Measurements from ENCODE around the gene CCDC121.
A peak's percentile ranks its signal among the peaks of the same experiment; 100 is the strongest.
"Not testable (repeated sequence)": the region's sequence is repeated elsewhere in the genome, so short reads cannot be mapped to it uniquely, and the experiment has no call there.

CCDC121 gene

DNA sequence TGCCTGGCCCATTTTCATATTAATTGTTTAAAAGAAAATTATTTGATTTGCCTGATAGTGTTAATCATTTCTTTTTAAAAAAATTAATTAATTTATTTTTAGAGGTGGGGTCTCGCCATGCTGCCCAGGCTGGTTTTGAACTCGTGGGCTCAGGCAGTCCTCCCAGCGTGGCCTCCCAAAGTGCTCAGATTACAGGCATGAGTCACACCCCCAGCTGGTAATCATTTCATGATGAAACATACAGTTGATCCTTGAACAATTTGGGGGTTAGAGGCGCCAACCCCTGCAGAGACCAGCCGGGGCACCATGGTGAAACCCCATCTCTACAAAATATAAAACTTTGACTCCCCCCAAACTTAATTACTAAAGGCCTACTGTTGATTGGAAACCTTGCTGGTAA, 8.0 kb upstream of the CCDC121 start:
- DNase-seq (ENCODE audit: low spot score) = no peak

DNA sequence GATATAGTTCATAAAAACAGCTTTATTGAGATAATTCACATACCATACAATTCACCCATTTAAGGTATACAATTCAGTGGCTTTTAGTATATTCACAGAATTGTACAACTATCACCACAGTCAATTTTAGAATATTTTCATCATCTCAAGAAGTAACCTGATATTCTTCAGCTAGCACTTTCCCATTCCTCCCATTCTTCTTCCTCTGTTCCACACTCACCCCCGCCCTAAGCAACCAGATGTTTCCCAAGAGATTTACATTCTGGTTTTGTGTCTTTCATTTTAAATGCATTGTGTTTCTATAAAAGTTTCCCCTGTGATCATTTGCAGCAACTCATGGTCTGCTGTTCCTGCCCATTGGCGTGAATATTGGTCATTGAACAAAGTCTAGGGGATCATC, 5.5 kb upstream of the CCDC121 start:
- DNase-seq (ENCODE audit: low spot score) = no peak

DNA sequence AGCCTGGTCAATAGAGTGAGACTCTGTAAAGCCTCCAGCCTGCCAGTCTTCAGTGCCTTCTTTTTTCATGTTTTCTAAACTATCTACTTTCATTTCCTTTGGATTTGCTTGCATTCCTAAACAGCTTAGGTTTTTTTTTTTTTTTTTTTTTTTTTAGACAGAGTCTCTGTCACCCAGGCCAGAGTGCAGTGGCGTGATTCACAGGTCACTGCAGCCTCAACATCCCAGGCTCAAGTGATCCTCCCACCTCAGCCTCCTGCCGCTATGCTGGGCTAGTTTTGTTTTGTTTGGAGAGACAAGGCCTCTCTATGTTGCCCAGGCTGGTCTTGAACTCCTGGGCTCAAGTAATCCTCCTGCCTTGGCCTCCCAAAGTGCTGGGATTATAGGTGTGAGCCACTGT, 1.4 kb upstream of the CCDC121 start:
- not testable (repeated sequence) for DNase-seq (ENCODE audit: low spot score)

DNA sequence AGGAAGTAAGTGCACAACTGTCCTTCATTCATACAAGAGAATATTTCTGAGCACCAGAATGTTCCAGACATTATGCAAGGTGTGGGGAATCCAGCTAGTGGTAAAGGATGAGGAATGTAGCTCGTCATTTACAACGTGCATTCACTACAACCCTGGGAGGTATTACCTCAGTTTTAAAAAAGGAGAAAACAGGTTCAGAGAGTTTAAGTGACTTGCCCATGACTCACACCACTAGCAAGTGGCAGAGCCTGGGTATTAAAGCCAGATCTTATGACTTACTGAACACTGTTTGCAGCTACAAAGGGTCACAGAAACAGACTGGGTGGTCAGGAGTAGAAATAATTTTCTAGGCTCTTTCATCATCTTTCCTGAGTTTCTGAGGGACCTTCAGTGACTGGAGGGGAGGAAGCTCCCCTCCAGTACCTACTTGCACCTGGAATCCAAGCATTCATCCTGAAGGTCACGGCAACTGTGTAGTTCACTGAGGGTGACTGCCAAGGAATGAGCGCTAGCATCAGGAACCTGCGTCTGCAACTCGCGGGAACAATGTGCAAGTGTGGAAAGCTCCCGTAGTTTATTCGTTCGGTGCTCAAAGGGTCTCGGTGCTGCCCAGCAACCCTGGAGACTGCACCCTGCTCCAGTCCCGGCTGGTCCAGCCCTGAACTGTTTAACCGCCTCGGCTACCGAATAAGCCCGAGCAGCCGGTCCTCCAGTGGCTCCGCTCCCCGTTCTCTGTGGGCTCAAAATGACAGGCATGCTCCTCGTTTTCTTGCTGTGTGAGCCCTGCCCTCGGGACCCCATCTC, 647 bp downstream of the CCDC121 start:
- peak; percentile 12 for DNase-seq (ENCODE audit: low spot score)

DNA sequence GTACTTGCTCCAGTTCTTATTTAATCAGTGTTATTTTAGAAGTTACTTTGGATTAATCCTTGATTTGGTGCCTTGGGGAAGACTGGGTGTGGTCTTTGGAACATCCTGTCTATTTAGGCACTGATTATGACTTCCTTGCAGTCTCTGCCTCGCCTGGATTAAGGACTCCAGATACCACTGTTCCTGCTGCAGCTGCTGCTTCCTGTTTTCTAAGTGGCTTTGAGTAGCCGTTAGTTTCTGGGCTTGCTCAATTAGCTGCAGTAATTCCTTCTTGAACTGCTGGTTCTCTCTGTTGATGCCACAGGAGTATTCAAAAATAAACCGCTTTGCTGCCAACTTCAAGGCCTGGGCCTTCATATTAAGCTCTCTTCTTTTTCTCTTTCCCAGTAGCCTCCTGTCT, 1.9 kb downstream of the CCDC121 start:
- DNase-seq (ENCODE audit: low spot score) = not testable (repeated sequence)

DNA sequence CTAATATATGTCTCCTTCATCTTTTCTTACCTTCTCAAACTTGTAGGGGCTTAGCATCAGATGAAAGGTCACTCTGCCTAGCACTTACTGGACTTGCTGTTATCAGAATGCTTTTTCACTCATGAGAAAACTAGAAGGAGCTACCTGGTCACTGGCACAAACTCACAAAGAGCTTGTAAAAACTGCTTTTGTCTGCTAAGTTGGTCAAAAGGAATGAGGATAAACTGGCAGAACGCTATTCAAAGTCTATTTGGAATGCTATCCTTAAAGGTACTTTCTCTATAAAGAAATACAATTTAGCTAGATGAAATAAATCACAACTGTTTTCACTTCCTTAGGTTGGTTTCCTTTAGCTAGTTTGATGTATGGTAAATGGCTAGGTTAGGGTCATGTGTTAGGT, 2.5 kb downstream of the CCDC121 start:
- not testable (repeated sequence) for DNase-seq (ENCODE audit: low spot score)

DNA sequence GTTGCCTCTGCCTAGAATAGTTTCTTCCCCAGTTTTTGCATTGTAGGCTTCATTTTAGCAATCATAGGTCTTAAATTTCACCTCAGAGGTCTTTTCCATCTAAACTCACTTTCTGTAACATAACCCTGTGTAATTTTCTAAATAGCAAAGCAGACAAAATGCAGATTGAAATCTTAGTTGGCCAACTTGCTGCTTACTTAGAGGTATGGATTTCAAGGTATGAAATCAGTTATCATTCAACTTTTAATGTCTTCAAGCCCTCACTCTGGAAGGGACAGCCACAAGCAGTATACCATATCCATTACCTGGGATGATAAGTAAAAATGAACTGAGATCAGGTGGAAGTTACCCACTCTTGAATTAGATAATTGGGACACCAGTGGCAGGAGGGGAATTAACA, 3.9 kb downstream of the CCDC121 start:
- DNase-seq (ENCODE audit: low spot score) = no peak

DNA sequence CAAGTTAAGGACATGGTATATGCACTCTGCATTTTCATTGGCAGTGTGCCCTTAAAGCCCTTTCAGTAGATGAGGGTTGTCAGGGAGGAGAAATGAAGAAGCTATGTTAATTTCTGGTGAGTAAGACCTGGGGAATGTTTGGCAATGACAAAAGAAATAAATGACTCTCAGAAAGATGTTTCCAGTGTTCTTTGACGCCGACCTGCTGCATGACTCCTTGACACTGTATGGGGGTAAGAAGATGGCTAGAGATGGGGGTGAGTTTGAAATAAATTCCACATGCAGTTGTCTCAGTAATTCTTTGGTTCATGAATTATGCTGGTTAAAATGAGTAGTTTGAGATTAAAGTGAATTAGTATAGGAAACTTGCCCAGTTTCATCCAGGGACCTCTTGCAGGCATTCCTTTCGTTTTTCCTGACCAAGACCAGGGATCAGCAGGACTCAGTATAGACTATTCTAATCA, 5.9 kb downstream of the CCDC121 start:
- no peak for DNase-seq (ENCODE audit: low spot score)

DNA sequence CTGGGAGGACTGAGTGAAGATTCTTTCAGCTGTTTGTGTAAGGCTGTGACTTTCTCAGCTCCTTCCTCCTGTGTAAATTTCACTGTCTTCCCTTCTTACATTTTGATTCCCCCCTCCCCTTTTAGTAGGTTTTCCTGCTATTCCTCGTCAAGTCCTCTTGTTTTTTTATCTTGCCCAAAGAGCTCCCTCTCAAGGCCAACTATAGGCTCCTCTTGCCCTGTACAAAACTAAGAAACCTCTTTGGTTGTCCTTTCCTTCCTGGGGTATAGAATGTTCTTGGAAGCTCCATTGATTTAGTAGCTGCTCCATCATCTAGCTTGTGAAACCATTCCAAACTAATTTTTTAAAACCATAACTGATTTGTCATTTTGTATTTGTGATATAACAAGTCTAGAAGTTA, 7.3 kb downstream of the CCDC121 start:
- DNase-seq (ENCODE audit: low spot score) = no peak

DNA sequence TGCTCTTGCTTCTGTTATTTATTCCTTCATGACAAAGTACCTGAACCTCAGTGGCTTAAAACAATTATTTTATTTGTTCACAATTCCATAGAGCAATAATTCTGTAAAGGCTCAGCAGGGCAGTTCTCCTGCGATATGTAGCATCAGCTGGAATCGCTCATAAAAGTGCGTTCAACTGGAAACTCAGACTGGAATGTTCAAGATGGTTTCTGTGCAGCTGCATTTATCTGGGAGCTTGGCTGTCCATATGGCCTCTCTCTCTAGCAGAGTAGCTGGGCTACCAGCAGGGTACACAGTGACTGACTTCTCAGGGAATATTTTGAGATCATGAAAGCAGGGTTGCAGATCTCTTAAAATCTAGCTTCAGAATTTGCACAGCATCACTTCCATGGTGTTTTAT, 13.5 kb downstream of the CCDC121 start:
- no peak for DNase-seq (ENCODE audit: low spot score)

DNA sequence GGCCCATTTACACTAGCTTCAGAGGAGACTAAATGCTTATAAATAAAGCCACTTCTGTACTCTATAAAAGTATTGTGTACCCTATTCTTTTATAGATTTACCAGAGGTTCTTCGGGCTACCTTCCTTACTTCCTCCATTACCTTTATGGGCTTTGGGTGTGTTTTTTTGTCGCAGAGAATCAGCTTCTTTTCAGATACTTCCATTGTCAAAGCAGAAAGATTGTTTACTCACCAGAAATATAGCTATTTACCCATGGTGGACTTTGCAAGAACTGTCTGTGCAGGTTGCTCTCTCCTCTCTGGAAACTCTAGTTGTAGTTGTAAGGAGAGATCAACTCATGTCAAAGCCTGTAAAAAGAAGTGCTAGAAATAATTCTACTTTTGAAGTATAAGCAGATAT, 14.8 kb downstream of the CCDC121 start:
- DNase-seq (ENCODE audit: low spot score) = no peak

DNA sequence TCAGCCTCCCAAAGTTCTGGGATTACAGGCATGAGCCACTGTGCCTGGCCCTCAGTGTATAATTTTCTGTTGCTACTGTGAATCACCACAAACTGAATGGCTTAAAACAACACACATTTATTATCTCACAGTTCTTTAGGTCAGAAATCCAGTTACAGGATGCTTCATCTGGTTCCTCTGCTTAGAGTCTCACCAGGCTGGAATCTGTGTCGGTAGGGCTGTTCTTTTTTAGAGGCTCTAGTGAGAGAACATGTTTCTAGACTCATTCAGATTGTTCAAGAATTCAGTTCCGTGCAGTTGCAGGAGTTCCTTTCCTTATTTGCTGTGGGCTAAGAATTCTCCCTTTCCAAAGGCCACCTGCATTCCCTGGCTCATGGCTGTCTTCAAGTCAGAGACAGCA, 22.2 kb downstream of the CCDC121 start:
- DNase-seq (ENCODE audit: low spot score) = no peak

DNA sequence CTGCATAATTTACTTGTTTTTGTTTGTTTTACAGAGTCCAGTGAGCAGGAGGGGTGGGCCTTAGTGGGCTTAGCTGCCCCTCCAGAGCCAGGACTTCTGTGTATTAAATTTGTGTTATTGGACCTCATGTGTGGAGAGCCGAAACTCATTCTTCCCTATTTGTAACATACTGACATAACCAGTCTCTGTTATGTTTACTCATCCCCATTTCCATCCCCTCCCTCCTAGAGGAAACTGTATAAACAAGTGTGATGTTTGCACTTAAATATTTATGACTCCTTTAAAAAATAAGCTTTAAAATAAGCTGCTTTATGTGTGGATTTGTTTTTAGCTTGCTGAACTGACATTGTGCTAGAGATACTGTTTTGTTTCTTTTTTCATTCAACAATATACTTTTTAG, 32.2 kb downstream of the CCDC121 start:
- no peak for DNase-seq (ENCODE audit: low spot score)

DNA sequence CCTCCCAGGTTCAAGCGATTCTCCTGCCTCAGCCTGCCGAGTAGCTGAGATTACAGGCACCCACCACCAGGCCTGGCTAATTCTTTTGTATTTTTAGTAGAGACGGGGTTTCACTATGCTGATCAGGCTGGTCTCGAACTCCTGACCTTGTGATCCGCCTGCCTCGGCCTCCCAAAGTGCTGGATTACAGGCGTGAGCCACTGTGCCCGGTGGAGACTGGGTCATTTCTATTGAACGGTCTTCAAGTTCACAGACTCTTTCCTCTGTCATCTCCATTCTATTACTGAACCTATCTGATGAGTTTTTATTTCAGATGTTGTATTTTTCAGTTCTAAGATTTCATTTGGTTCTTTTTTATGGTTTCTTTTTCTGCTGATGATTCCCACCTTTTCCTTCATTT, 33.4 kb downstream of the CCDC121 start:
- not testable (repeated sequence) for DNase-seq (ENCODE audit: low spot score)

DNA sequence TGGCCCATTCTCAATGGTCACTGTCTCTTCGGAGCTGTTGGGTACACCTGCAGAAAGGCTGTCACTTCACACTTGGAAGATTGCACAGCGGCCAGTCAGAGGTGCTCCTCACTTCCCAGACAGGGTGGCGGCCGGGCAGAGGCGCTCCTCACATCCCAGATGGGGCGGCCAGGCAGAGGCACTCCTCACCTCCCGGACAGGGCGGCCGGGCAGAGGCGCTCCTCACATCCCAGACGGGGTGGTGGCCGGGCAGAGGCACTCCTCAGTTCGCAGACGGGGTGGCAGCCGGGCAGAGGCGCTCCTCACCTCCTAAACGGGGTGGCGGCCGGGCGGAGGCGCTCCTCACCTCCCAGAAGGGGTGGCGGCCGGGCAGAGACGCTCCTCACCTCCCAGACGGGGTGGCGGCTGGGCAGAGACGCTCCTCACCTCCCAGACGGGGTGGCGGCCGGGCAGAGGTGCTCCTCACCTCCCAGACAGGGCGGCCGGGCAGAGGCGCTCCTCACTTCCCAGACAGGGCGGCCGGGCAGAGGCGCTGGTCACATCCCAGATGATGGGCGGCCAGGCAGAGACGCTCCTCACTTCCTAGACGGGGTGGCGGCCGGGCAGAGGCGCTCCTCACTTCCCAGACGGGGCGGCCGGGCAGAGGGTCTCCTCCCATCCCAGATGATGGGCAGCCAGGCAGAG, 34.6 kb downstream of the CCDC121 start:
- not testable (repeated sequence) for DNase-seq (ENCODE audit: low spot score)

DNA sequence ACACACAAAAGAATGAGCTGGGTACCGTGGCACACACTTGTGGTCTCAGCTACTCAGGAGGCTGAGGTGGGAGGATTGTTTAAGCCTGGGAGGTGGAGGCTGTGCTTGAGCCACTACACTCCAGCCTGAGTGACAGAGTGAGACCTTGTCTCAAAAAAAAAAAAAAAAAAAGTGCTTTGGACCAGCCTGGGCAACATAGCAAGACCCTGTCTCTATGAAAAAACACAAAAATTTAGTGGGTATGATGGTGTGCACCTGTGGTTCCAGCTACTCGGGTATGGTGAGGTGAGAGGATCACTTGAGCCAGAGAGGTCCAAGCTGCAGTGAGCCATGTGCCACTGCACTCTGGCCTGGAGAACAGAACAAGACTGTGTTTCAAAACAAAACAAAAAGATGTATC, 35.6 kb downstream of the CCDC121 start:
- no peak for DNase-seq (ENCODE audit: low spot score)

DNA sequence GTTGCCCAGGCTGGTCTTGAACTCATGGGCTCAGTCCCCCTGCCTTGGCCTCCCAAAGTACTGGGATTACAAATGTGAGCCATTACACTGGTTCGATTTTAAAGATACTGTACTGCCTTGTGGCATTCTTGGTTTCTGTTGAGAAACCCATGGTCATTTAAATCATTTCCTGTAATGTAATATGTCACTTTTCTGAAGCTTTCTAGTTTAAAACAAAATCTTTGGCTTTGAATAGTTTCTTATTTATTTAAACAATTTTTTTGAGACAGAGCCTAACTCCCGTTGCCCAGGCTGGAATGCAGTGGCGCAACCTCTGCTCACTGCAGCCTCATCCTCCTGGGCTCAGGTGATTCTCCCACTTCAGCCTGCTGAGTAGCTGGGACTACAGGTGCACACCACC, 37.1 kb downstream of the CCDC121 start:
- no peak for DNase-seq (ENCODE audit: low spot score)

DNA sequence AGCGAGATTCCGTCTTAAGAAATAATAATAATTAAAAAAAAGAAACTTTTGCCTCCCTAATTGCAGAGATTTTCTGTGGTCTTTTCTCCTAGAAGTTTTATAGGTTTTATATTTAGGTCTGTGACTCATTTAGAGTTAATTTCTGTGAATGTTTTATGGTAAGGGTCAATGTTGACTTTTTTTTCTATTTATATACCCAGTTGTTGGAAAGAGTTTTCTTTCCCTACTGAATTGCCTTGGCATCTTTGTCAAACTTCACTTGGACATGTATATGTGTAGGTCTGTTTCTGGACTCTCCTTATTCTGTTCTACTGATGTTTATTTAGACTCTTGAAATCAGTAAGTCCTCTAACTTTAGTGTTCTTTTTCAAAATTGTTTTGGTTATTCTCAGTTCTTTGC, 40.5 kb downstream of the CCDC121 start:
- DNase-seq (ENCODE audit: low spot score) = no peak

DNA sequence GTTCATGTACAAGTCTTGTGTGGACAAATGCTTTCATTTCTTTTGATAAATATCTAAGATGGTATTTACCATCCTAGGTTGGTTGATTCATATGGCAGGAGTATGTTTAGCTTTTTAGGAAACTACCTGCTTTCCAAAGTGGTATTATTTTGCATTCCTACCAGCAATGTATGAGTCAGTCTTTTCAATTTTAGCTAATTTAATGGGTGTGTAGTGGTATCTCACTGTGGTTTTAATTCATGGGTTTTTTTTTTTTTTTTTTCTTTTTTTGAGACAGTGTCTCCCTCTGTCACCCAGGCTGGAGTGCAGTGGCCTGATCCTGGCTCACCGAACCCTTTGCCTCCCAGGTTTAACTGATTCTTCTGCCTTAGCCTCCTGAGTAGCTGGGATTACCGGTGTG, 41.8 kb downstream of the CCDC121 start:
- no peak for DNase-seq (ENCODE audit: low spot score)

DNA sequence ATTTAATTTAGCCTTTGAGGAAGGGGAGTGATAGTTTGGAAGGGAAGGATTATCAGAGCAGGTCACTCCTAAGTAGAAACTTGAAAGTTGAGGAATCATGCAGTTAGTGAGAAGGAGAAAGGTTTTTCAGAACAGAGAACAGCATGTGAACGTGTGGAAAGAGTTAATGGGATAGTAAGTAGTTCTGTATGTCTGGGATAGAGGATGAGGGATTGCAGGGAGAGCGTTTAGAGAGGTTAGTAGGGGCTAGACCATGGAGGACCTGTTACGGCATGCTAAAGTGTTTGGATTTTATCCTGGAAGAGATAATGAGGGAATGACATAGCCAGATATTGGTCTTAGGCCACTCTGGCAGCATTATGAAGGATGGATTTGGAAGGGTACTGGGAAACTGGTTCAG, 44.2 kb downstream of the CCDC121 start:
- no peak for DNase-seq (ENCODE audit: low spot score)

DNA sequence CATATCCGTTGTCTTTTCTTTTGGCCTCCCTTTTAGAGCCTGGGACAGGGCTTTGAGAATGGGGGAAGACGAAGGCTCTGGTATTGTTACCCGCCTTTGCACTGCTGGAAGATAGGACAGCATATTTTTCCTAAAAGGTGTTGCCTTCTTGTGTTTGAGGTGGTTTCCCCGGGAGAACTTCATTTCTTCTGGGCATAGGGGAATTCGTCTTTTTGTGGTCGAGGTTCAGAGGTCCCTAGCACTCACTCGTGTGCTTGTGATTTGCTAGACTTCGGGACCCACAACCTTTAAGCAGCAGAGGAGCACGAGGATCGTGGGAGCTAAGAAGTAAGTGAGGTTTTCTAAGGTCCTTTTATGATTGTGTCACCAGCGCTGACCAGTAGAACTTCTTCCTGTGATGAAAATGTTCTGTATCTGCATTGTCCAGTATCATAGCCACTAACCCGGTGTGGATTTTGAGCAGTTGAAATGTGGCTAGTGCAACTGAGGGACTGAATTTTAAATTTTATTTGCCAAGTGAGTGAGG, 45.4 kb downstream of the CCDC121 start:
- no peak for DNase-seq (ENCODE audit: low spot score)

DNA sequence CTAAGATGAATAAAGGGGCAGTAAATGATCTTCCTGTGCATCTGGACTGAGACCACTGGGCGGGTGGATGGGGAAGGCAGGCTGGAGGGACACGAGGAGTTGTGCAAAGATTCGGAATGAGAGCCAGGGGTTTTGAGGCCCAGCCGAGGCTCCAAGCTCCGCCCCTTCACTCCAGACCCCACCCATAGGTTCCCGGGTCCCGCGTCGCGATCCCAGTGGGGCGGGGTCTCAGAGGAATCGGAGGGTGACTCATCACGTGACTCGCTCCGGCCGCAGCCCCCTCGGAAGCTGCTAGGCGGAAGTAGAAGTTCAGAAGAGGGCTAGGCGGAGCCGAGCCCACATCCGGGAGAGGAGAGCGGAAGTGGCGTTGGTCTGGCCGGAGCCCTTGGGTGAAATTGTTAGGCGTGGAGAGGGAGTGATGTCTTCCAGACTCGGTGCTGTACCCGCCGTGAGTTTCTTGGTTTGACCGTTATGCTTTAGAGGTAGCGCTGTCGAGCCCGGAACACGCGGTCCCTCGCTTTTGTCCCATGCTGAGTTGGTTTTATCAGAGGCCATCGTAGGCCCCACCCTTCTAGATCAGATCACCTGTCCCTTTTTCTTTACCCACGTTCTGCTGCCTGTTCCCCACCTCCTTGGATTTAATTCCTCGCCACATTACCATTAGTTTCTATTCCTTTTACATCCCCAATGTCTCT, 46.0 kb downstream of the CCDC121 start, which contains the start of gene ZNF512:
TSS of gene ZNF512 (plus strand) at position 348 of the 695 bp plus-strand sequence. CDS start at position 419, 71 bp downstream.
- peak; percentile 90 for DNase-seq (ENCODE audit: low spot score)
